ENCODE measurements around the gene SERPINE3. TPM values are rescaled to one million over a fixed set of nuclear protein-coding genes. Genes with fewer than 3 reads are reported as not detected.

Gene SERPINE3
- total RNA-seq, 1 experiment from 2014 or later, result not detected

GRCh38 chr13:51361106-51361505 is 21.6 kb downstream of the SERPINE3 start:
- DNase-seq (ENCODE audit: low read depth), result no peak

GRCh38 chr13:51363625-51364024 is 24.1 kb downstream of the SERPINE3 start:
- DNase-seq (ENCODE audit: low read depth), result no peak

- DNase-seq (ENCODE audit: low read depth), result peak; percentile 81
Observed at GRCh38 chr13:51364404-51365008, 25.0 kb downstream of the SERPINE3 start.

GRCh38 chr13:51370116-51370515 is 30.6 kb downstream of the SERPINE3 start:
- peak; percentile 19 for DNase-seq (ENCODE audit: low read depth)

GRCh38 chr13:51370811-51371210 is 31.3 kb downstream of the SERPINE3 start:
- no peak for DNase-seq (ENCODE audit: low read depth)

- DNase-seq (ENCODE audit: low read depth), result no peak
Observed at GRCh38 chr13:51371768-51372399, 32.4 kb downstream of the SERPINE3 start.

GRCh38 chr13:51373451-51373850 is 34.0 kb downstream of the SERPINE3 start:
- no peak for DNase-seq (ENCODE audit: low read depth)

- DNase-seq (ENCODE audit: low read depth), result peak; percentile 71
Observed at GRCh38 chr13:51380269-51380668, 40.8 kb downstream of the SERPINE3 start.

GRCh38 chr13:51385114-51385513 is 45.6 kb downstream of the SERPINE3 start:
- DNase-seq (ENCODE audit: low read depth), result no peak

GRCh38 chr13:51394724-51395123 is 55.2 kb downstream of the SERPINE3 start:
- no peak for DNase-seq (ENCODE audit: low read depth)

- DNase-seq (ENCODE audit: low read depth), result no peak
Observed at GRCh38 chr13:51396352-51396751, 56.9 kb downstream of the SERPINE3 start.

- DNase-seq (ENCODE audit: low read depth), result peak; percentile 7
Observed at GRCh38 chr13:51397262-51397941, 57.9 kb downstream of the SERPINE3 start.

GRCh38 chr13:51405176-51405575 is 65.7 kb downstream of the SERPINE3 start:
- no peak for DNase-seq (ENCODE audit: low read depth)

- DNase-seq (ENCODE audit: low read depth), result no peak
Observed at GRCh38 chr13:51412431-51412830, 72.9 kb downstream of the SERPINE3 start.

Other genes starting within 250 kb of the SERPINE3 start
- not detected in 2 replicates for gene C13orf42, start 228.4 kb upstream of the SERPINE3 start, total RNA-seq (2014; rRNA removed)
- not detected in 2 replicates for gene FAM124A, start 117.3 kb upstream of the SERPINE3 start, total RNA-seq (2014; rRNA removed)
- gene INTS6, start 113.3 kb downstream of the SERPINE3 start, total RNA-seq (2014; rRNA removed), result 37.1 and 38.7 TPM in 2 replicates
- 7.6 and 8.2 TPM in 2 replicates for gene WDFY2, start 244.8 kb downstream of the SERPINE3 start, total RNA-seq (2014; rRNA removed)